Measurements from ENCODE around the gene SYTL4.
"Not testable (repeated sequence)": the region's sequence is repeated elsewhere in the genome, so short reads cannot be mapped to it uniquely, and the experiment has no call there.

Gene SYTL4

GRCh38 chrX:100724006-100724405 is 7.9 kb downstream of the SYTL4 start:
- not testable (repeated sequence) for H3K4me1 ChIP-seq (ENCODE audit: control insufficient read depth, insufficient read depth, low read length, unreplicated experiment); H3K27ac ChIP-seq (ENCODE audit: low read depth, low read length); H3K36me3 ChIP-seq (ENCODE audit: insufficient read depth, low read length); H3K4me3 ChIP-seq (ENCODE audit: low read depth, low read length); H2AFZ ChIP-seq (ENCODE audit: low read length, unreplicated experiment); H3K79me2 ChIP-seq (ENCODE audit: control insufficient read depth, insufficient read depth, low read length, unreplicated experiment); H3K27me3 ChIP-seq (ENCODE audit: insufficient read depth, low read length)

- peaks cover 3% of the 10 kb centered on the region for H3K4me1 ChIP-seq (ENCODE audit: control insufficient read depth, insufficient read depth, low read length, unreplicated experiment)
- no peak overlapping the region for H2AFZ ChIP-seq (ENCODE audit: low read length, unreplicated experiment)
- no peaks in the 10 kb centered on the region for H3K79me2 ChIP-seq (ENCODE audit: control insufficient read depth, insufficient read depth, low read length, unreplicated experiment)
- no peak overlapping the region for H3K27ac ChIP-seq (ENCODE audit: low read depth, low read length)
- H3K36me3 ChIP-seq (ENCODE audit: insufficient read depth, low read length): no peaks in the 10 kb centered on the region
- H3K4me3 ChIP-seq (ENCODE audit: low read depth, low read length): no peak overlapping the region
- H3K27me3 ChIP-seq (ENCODE audit: insufficient read depth, low read length): no peaks in the 10 kb centered on the region
Observed at GRCh38 chrX:100721328-100721727, 10.6 kb downstream of the SYTL4 start.

GRCh38 chrX:100720301-100720700 is 11.6 kb downstream of the SYTL4 start:
- no peaks in the 10 kb centered on the region for H3K36me3 ChIP-seq (ENCODE audit: insufficient read depth, low read length)
- H2AFZ ChIP-seq (ENCODE audit: low read length, unreplicated experiment): no peak overlapping the region
- peaks cover 3% of the 10 kb centered on the region for H3K4me1 ChIP-seq (ENCODE audit: control insufficient read depth, insufficient read depth, low read length, unreplicated experiment)
- peak overlapping the region; percentile 45; the same call in 1 of the 2 replicates for H3K4me3 ChIP-seq (ENCODE audit: low read depth, low read length)
- no peaks in the 10 kb centered on the region for H3K27me3 ChIP-seq (ENCODE audit: insufficient read depth, low read length)
- no peaks in the 10 kb centered on the region for H3K79me2 ChIP-seq (ENCODE audit: control insufficient read depth, insufficient read depth, low read length, unreplicated experiment)
- H3K27ac ChIP-seq (ENCODE audit: low read depth, low read length): no peak overlapping the region

- no peak overlapping the region for H2AFZ ChIP-seq (ENCODE audit: low read length, unreplicated experiment)
- H3K79me2 ChIP-seq (ENCODE audit: control insufficient read depth, insufficient read depth, low read length, unreplicated experiment): no peaks in the 10 kb centered on the region
- H3K4me1 ChIP-seq (ENCODE audit: control insufficient read depth, insufficient read depth, low read length, unreplicated experiment): peaks cover 3% of the 10 kb centered on the region
Observed at GRCh38 chrX:100719139-100719538, 12.8 kb downstream of the SYTL4 start.

GRCh38 chrX:100717363-100717762 is 14.6 kb downstream of the SYTL4 start:
- Histone ChIP-seq H3K27ac (ENCODE audit: low read depth, low read length) (no peak overlapping the region), H3K27me3 (ENCODE audit: insufficient read depth, low read length) (no peaks in the 10 kb centered on the region), H3K79me2 (ENCODE audit: control insufficient read depth, insufficient read depth, low read length, unreplicated experiment) (no peaks in the 10 kb centered on the region), H3K4me3 (ENCODE audit: low read depth, low read length) (no peak overlapping the region), H2AFZ (ENCODE audit: low read length, unreplicated experiment) (no peak overlapping the region), H3K4me1 (ENCODE audit: control insufficient read depth, insufficient read depth, low read length, unreplicated experiment) (peaks cover 3% of the 10 kb centered on the region), H3K36me3 (ENCODE audit: insufficient read depth, low read length) (no peaks in the 10 kb centered on the region)

More at GRCh38 chrX:100719139-100719538, 12.8 kb downstream of the SYTL4 start:
- Histone ChIP-seq H3K36me3 (ENCODE audit: insufficient read depth, low read length) (no peaks in the 10 kb centered on the region), H3K4me3 (ENCODE audit: low read depth, low read length) (no peak overlapping the region), H3K27me3 (ENCODE audit: insufficient read depth, low read length) (no peaks in the 10 kb centered on the region), H3K27ac (ENCODE audit: low read depth, low read length) (no peak overlapping the region)

GRCh38 chrX:100710816-100711215 is 21.1 kb downstream of the SYTL4 start:
- no peak overlapping the region for H2AFZ ChIP-seq (ENCODE audit: low read length, unreplicated experiment)
- no peak overlapping the region for H3K4me3 ChIP-seq (ENCODE audit: low read depth, low read length)
- H3K4me1 ChIP-seq (ENCODE audit: control insufficient read depth, insufficient read depth, low read length, unreplicated experiment): no peaks in the 10 kb centered on the region
- no peaks in the 10 kb centered on the region for H3K79me2 ChIP-seq (ENCODE audit: control insufficient read depth, insufficient read depth, low read length, unreplicated experiment)
- H3K36me3 ChIP-seq (ENCODE audit: insufficient read depth, low read length): no peaks in the 10 kb centered on the region
- H3K27me3 ChIP-seq (ENCODE audit: insufficient read depth, low read length): no peaks in the 10 kb centered on the region
- H3K27ac ChIP-seq (ENCODE audit: low read depth, low read length): no peak overlapping the region

GRCh38 chrX:100704581-100705203 is 27.2 kb downstream of the SYTL4 start:
- Histone ChIP-seq H2AFZ (ENCODE audit: low read length, unreplicated experiment) (no peak overlapping the region), H3K36me3 (ENCODE audit: insufficient read depth, low read length) (no peaks in the 10 kb centered on the region), H3K4me3 (ENCODE audit: low read depth, low read length) (no peak overlapping the region), H3K27ac (ENCODE audit: low read depth, low read length) (no peak overlapping the region), H3K4me1 (ENCODE audit: control insufficient read depth, insufficient read depth, low read length, unreplicated experiment) (no peaks in the 10 kb centered on the region), H3K79me2 (ENCODE audit: control insufficient read depth, insufficient read depth, low read length, unreplicated experiment) (no peaks in the 10 kb centered on the region), H3K27me3 (ENCODE audit: insufficient read depth, low read length) (no peaks in the 10 kb centered on the region)

- no peak overlapping the region for H3K27ac ChIP-seq (ENCODE audit: low read depth, low read length)
- H3K4me3 ChIP-seq (ENCODE audit: low read depth, low read length): no peak overlapping the region
- no peaks in the 10 kb centered on the region for H3K36me3 ChIP-seq (ENCODE audit: insufficient read depth, low read length)
- H3K4me1 ChIP-seq (ENCODE audit: control insufficient read depth, insufficient read depth, low read length, unreplicated experiment): no peaks in the 10 kb centered on the region
- H2AFZ ChIP-seq (ENCODE audit: low read length, unreplicated experiment): no peak overlapping the region
- no peaks in the 10 kb centered on the region for H3K79me2 ChIP-seq (ENCODE audit: control insufficient read depth, insufficient read depth, low read length, unreplicated experiment)
- no peaks in the 10 kb centered on the region for H3K27me3 ChIP-seq (ENCODE audit: insufficient read depth, low read length)
Observed at GRCh38 chrX:100700809-100701208, 31.1 kb downstream of the SYTL4 start.

GRCh38 chrX:100698551-100698950 is 33.4 kb downstream of the SYTL4 start:
- Histone ChIP-seq H3K4me3 (ENCODE audit: low read depth, low read length) (no peak overlapping the region), H3K27me3 (ENCODE audit: insufficient read depth, low read length) (no peaks in the 10 kb centered on the region), H3K4me1 (ENCODE audit: control insufficient read depth, insufficient read depth, low read length, unreplicated experiment) (no peaks in the 10 kb centered on the region), H2AFZ (ENCODE audit: low read length, unreplicated experiment) (no peak overlapping the region), H3K79me2 (ENCODE audit: control insufficient read depth, insufficient read depth, low read length, unreplicated experiment) (no peaks in the 10 kb centered on the region), H3K27ac (ENCODE audit: low read depth, low read length) (no peak overlapping the region), H3K36me3 (ENCODE audit: insufficient read depth, low read length) (no peaks in the 10 kb centered on the region)

- Histone ChIP-seq H3K36me3 (ENCODE audit: insufficient read depth, low read length) (no peaks in the 10 kb centered on the region), H3K4me3 (ENCODE audit: low read depth, low read length) (no peak overlapping the region), H3K27ac (ENCODE audit: low read depth, low read length) (no peak overlapping the region), H3K79me2 (ENCODE audit: control insufficient read depth, insufficient read depth, low read length, unreplicated experiment) (no peaks in the 10 kb centered on the region), H2AFZ (ENCODE audit: low read length, unreplicated experiment) (no peak overlapping the region), H3K4me1 (ENCODE audit: control insufficient read depth, insufficient read depth, low read length, unreplicated experiment) (no peaks in the 10 kb centered on the region), H3K27me3 (ENCODE audit: insufficient read depth, low read length) (no peaks in the 10 kb centered on the region)
Observed at GRCh38 chrX:100696699-100697351, 35.1 kb downstream of the SYTL4 start.

- Histone ChIP-seq H2AFZ (ENCODE audit: low read length, unreplicated experiment) (no peak overlapping the region), H3K36me3 (ENCODE audit: insufficient read depth, low read length) (no peaks in the 10 kb centered on the region), H3K4me3 (ENCODE audit: low read depth, low read length) (no peak overlapping the region), H3K79me2 (ENCODE audit: control insufficient read depth, insufficient read depth, low read length, unreplicated experiment) (no peaks in the 10 kb centered on the region), H3K27ac (ENCODE audit: low read depth, low read length) (no peak overlapping the region), H3K27me3 (ENCODE audit: insufficient read depth, low read length) (no peaks in the 10 kb centered on the region), H3K4me1 (ENCODE audit: control insufficient read depth, insufficient read depth, low read length, unreplicated experiment) (no peaks in the 10 kb centered on the region)
Observed at GRCh38 chrX:100695991-100696390, 35.9 kb downstream of the SYTL4 start.

Measured in ACC112 (cell line).